HEK293 (cell line): Measurements from ENCODE around the gene DNAI7.

Experiments used
- CTCF ChIA-PET: fragments of 350-600 bp; formaldehyde crosslinking; extraction: SDS; loops from one replicate; lab custom pipeline; 2021; ENCODE audit warnings: antibody characterized with exemption; lab: Yijun Ruan, JAX
- POLR2A ChIA-PET: fragments of 300-600 bp; formaldehyde crosslinking; extraction: SDS; loops from one replicate; lab custom pipeline; 2020; ENCODE audit warnings: antibody characterized with exemption, inconsistent platforms; lab: Yijun Ruan, JAX
- H3K27ac ChIP-seq: fragments of 200-500 bp; sonication (Bioruptor generic); 2 replicates; pipeline ENCODE4 v1.5.1; 2014; ENCODE audit warnings: low read depth, low read length, control low read depth, inconsistent platforms; ENCODE audit errors: extremely low read depth
- H3K36me3 ChIP-seq, 2 experiments: fragments of 200-500 bp in 1 of 2; sonication (Bioruptor generic) in 1 of 2; 1 replicate in 1 of 2; 2 replicates in 1 of 2; pipeline ENCODE4 v1.5.1; 2014 to 2017; ENCODE audit warnings: inconsistent platforms in 2 of 2, low read length in 2 of 2; ENCODE audit not compliant: control insufficient read depth in 2 of 2, insufficient read depth in 1 of 2
- H3K4me1 ChIP-seq: fragments of 200-500 bp; sonication (Bioruptor generic); 2 replicates; pipeline ENCODE4 v1.5.1; 2014; ENCODE audit warnings: mild to moderate bottlenecking, low read length, inconsistent platforms; ENCODE audit not compliant: control insufficient read depth, insufficient read depth
- H3K4me3 ChIP-seq: 2 replicates; pipeline ENCODE4 v1.5.1; 2011; ENCODE audit warnings: low read depth, mild to moderate bottlenecking, control low read depth, low read length, moderate library complexity
- H3K9me3 ChIP-seq: fragments of 200-500 bp; sonication (Bioruptor generic); 2 replicates; pipeline ENCODE4 v1.5.1; 2014; ENCODE audit warnings: low read depth, low read length, inconsistent platforms; ENCODE audit not compliant: control insufficient read depth, insufficient read depth
- KLF10 ChIP-seq: fragments of 450-650 bp; IDR thresholded peaks from 2 replicates; pipeline ENCODE4 v1.5.1; 2018; ENCODE audit warnings: missing biosample characterization, mild to moderate bottlenecking, missing genetic modification characterization
- KLF17 ChIP-seq: fragments of 450-650 bp; formaldehyde crosslinking; IDR thresholded peaks from 2 replicates; pipeline ENCODE4 v1.5.1; 2016; ENCODE audit warnings: missing biosample characterization, missing genetic modification characterization
- SETDB1 ChIP-seq: IDR thresholded peaks from one replicate; pipeline ENCODE4 v1.6.1; 2017; ENCODE audit warnings: mild to moderate bottlenecking, low read length, moderate library complexity, mixed read lengths; ENCODE audit not compliant: insufficient read length
- ZBTB6 ChIP-seq: fragments of 450-650 bp; formaldehyde crosslinking; IDR thresholded peaks from 2 replicates; pipeline ENCODE4 v1.5.1; 2017; ENCODE audit warnings: missing biosample characterization, missing genetic modification characterization
- ZFP41 ChIP-seq: fragments of 450-650 bp; formaldehyde crosslinking; IDR thresholded peaks from 2 replicates; pipeline ENCODE4 v1.5.1; 2016; ENCODE audit warnings: missing biosample characterization, missing genetic modification characterization, borderline replicate concordance
- ZNF10 ChIP-seq: fragments of 450-650 bp; formaldehyde crosslinking; IDR thresholded peaks from 2 replicates; pipeline ENCODE4 v1.5.1; 2017; ENCODE audit warnings: missing biosample characterization, missing genetic modification characterization
- ZNF133 ChIP-seq: fragments of 450-650 bp; formaldehyde crosslinking; IDR thresholded peaks from 2 replicates; pipeline ENCODE4 v1.5.1; 2016; ENCODE audit warnings: missing biosample characterization, missing genetic modification characterization
- ZNF138 ChIP-seq: fragments of 450-650 bp; formaldehyde crosslinking; IDR thresholded peaks from 2 replicates; pipeline ENCODE4 v1.5.1; 2016; ENCODE audit warnings: missing biosample characterization, missing genetic modification characterization, borderline replicate concordance
- ZNF148 ChIP-seq: fragments of 450-650 bp; formaldehyde crosslinking; IDR thresholded peaks from 2 replicates; pipeline ENCODE4 v1.5.0; 2017; ENCODE audit warnings: missing biosample characterization, missing genetic modification characterization, borderline replicate concordance
- ZNF155 ChIP-seq: fragments of 450-650 bp; formaldehyde crosslinking; IDR thresholded peaks from 2 replicates; pipeline ENCODE4 v1.5.1; 2016; ENCODE audit warnings: missing biosample characterization, missing genetic modification characterization
- ZNF221 ChIP-seq: fragments of 450-650 bp; formaldehyde crosslinking; IDR thresholded peaks from 2 replicates; pipeline ENCODE4 v1.5.1; 2017; ENCODE audit warnings: missing biosample characterization, missing genetic modification characterization, borderline replicate concordance
- ZNF280C ChIP-seq: fragments of 450-650 bp; formaldehyde crosslinking; IDR thresholded peaks from 2 replicates; pipeline ENCODE4 v1.5.1; 2016; ENCODE audit warnings: missing biosample characterization, missing genetic modification characterization
- ZNF324 ChIP-seq: fragments of 450-650 bp; formaldehyde crosslinking; IDR thresholded peaks from 2 replicates; pipeline ENCODE4 v1.5.1; 2016; ENCODE audit warnings: missing biosample characterization, missing genetic modification characterization
- ZNF449 ChIP-seq: fragments of 450-650 bp; formaldehyde crosslinking; IDR thresholded peaks from 2 replicates; pipeline ENCODE4 v1.5.1; 2017; ENCODE audit warnings: missing biosample characterization, mild to moderate bottlenecking, missing genetic modification characterization, moderate library complexity
- ZNF596 ChIP-seq: fragments of 450-650 bp; IDR thresholded peaks from 2 replicates; pipeline ENCODE4 v1.5.0; 2018; ENCODE audit warnings: missing biosample characterization, mild to moderate bottlenecking, missing genetic modification characterization, moderate library complexity
- ZNF664 ChIP-seq: fragments of 450-650 bp; formaldehyde crosslinking; IDR thresholded peaks from 2 replicates; pipeline ENCODE4 v1.5.1; 2016; ENCODE audit warnings: missing biosample characterization, missing genetic modification characterization
- ZNF692 ChIP-seq: fragments of 450-650 bp; formaldehyde crosslinking; IDR thresholded peaks from 2 replicates; pipeline ENCODE4 v1.5.1; 2016; ENCODE audit warnings: missing biosample characterization, missing genetic modification characterization
- ZNF707 ChIP-seq: fragments of 450-650 bp; formaldehyde crosslinking; IDR thresholded peaks from 2 replicates; pipeline ENCODE4 v1.5.1; 2016; ENCODE audit warnings: missing biosample characterization, missing genetic modification characterization
- ZNF76 ChIP-seq: fragments of 450-650 bp; formaldehyde crosslinking; IDR thresholded peaks from 2 replicates; pipeline ENCODE4; 2016; ENCODE audit warnings: low read depth, missing biosample characterization, missing genetic modification characterization, borderline replicate concordance
- ZSCAN23 ChIP-seq: fragments of 450-650 bp; formaldehyde crosslinking; IDR thresholded peaks from 2 replicates; pipeline ENCODE4 v1.5.1; 2016; ENCODE audit warnings: missing biosample characterization, missing genetic modification characterization

Gene DNAI7

GRCh38 chr12:25126101-25126500 lies 68.9 kb downstream of the DNAI7 start (continued):
- TF ChIP-seq ZFP41 (tag by site-specific recombination), result no peak
- TF ChIP-seq, all 188 proteins: peak for 0

- Histone ChIP-seq H3K4me1 (no peaks in the 10 kb centered on the region), H3K4me3 (no peak overlapping the region), H3K27ac (no peak overlapping the region), H3K9me3 (no peaks in the 10 kb centered on the region), H3K36me3 (no peaks in the 10 kb centered on the region)
- TF ChIP-seq ZNF692 (tag by site-specific recombination), result no peak
- TF ChIP-seq ZNF324 (tag by site-specific recombination), result no peak
- no peak for TF ChIP-seq ZNF138 (tag by site-specific recombination)
- no peak for TF ChIP-seq ZNF155 (tag by site-specific recombination)
- TF ChIP-seq ZSCAN23 (tag by site-specific recombination), result no peak
- no peak for TF ChIP-seq SETDB1
- no peak for TF ChIP-seq ZNF76
- no peak for TF ChIP-seq ZBTB6
- POLR2A ChIA-PET, result no interaction called here
- CTCF ChIA-PET, result interaction anchor here (0.5 to 1.0 kb wide), 4 partner anchors 28 to 1903 kb away, joined by 3 to 5 read pairs (median 4); no protein-coding TSS in a partner anchor
These were observed 70.5 kb downstream of the DNAI7 start for GRCh38 chr12:25124493-25124892.

GRCh38 chr12:25123126-25123525 lies 71.8 kb downstream of the DNAI7 start:
- ChIA-PET POLR2A (no interaction called here), CTCF (no interaction called here)
- Histone ChIP-seq H3K4me3 (no peak overlapping the region), H3K27ac (no peak overlapping the region), H3K36me3 (no peaks in the 10 kb centered on the region), H3K9me3 (no peaks in the 10 kb centered on the region), H3K4me1 (no peaks in the 10 kb centered on the region)
- no peak for TF ChIP-seq ZNF707 (tag by site-specific recombination)
- no peak for TF ChIP-seq ZNF449 (tag by site-specific recombination)
- TF ChIP-seq KLF10, result no peak
- TF ChIP-seq ZNF10 (tag by site-specific recombination), result no peak

GRCh38 chr12:25121916-25122315 lies 73.0 kb downstream of the DNAI7 start:
- Histone ChIP-seq H3K36me3 (no peaks in the 10 kb centered on the region), H3K4me1 (no peaks in the 10 kb centered on the region), H3K27ac (no peak overlapping the region), H3K9me3 (no peaks in the 10 kb centered on the region), H3K4me3 (no peak overlapping the region)
- POLR2A ChIA-PET, result no interaction called here
- CTCF ChIA-PET, result interaction anchor here (0.9 to 1.3 kb wide), 3 partner anchors 9 to 130 kb away, joined by 5 read pairs; no protein-coding TSS in a partner anchor
- TF ChIP-seq ZNF10 (tag by site-specific recombination) (no peak), ZNF133 (tag by site-specific recombination) (no peak), ZNF148 (tag by site-specific recombination) (no peak), ZNF280C (no peak), ZNF664 (no peak), KLF17 (tag by site-specific recombination) (no peak), ZNF221 (tag by site-specific recombination) (no peak), ZNF596 (tag by site-specific recombination) (no peak)
